SK-N-SH (cell line): ENCODE measurements around the gene SNCA.

Experiments
- CHD2 ChIP-seq: fragments of 150-350 bp; IDR thresholded peaks from 2 replicates; pipeline ENCODE4 v1.6.1; 2018; ENCODE audit warnings: low read length; ENCODE audit not compliant: partially characterized antibody
- EP300 ChIP-seq, 2 experiments: IDR thresholded peaks; 2 replicates each; pipeline versions ENCODE4 v1.4.0 to v1.6.1; 2012; ENCODE audit warnings: borderline replicate concordance in 1 of 2, low read depth in 1 of 2, low read length in 1 of 2
- EZH2phosphoT487 ChIP-seq: fragments of 200-600 bp; sonication (generic); IDR thresholded peaks from 2 replicates; pipeline ENCODE4 v1.6.1; 2017; ENCODE audit warnings: low read depth, mixed run types, mild to moderate bottlenecking, antibody characterized with exemption, moderate library complexity, borderline replicate concordance
- FOXJ3 ChIP-seq: sonication (generic); formaldehyde crosslinking; IDR thresholded peaks from 2 replicates; pipeline ENCODE4 v1.5.1; 2020; ENCODE audit warnings: mild to moderate bottlenecking, missing genetic modification reagents
- FOXM1 ChIP-seq: IDR thresholded peaks from 2 replicates; pipeline ENCODE4 v1.4.0; 2012; ENCODE audit warnings: low read depth, mild to moderate bottlenecking
- SIN3A ChIP-seq: IDR thresholded peaks from 2 replicates; pipeline ENCODE4 v1.6.1; 2012; ENCODE audit warnings: low read depth, mild to moderate bottlenecking, low read length, moderate library complexity, borderline replicate concordance
- TF ChIP-seq, protein P1 (sequence below): fragments of 200-600 bp; sonication (generic); IDR thresholded peaks from 2 replicates; pipeline ENCODE4 v1.6.1; 2017; ENCODE audit warnings: antibody characterized with exemption, mild to moderate bottlenecking, moderate library complexity
- TF ChIP-seq, protein P2 (sequence below): IDR thresholded peaks from 2 replicates; pipeline ENCODE4 v1.6.1; 2012; ENCODE audit warnings: mild to moderate bottlenecking, low read depth, low read length, moderate library complexity
- TF ChIP-seq, protein P3 (sequence below): IDR thresholded peaks from 2 replicates; pipeline ENCODE4; 2012

DNA sequence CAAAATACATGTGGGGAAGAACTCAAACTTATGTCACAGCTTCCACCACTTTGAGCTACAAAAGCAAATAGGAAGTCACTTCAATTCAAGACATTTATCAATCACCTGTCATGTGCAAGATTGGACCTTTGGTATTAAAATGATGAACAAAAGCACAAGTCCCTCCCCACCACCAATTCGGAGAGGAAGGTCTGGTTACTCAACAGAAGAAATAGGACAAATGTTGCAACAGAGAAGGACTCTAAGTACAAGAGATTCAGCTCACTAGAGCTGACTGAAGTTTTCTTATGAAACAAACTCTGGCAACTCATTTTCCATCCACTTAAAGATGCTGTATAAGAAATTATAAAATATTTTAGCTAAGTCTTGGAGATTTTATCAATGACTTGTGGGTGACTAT lies 41.6 kb upstream of the SNCA start:
- TF ChIP-seq, protein P1, sequence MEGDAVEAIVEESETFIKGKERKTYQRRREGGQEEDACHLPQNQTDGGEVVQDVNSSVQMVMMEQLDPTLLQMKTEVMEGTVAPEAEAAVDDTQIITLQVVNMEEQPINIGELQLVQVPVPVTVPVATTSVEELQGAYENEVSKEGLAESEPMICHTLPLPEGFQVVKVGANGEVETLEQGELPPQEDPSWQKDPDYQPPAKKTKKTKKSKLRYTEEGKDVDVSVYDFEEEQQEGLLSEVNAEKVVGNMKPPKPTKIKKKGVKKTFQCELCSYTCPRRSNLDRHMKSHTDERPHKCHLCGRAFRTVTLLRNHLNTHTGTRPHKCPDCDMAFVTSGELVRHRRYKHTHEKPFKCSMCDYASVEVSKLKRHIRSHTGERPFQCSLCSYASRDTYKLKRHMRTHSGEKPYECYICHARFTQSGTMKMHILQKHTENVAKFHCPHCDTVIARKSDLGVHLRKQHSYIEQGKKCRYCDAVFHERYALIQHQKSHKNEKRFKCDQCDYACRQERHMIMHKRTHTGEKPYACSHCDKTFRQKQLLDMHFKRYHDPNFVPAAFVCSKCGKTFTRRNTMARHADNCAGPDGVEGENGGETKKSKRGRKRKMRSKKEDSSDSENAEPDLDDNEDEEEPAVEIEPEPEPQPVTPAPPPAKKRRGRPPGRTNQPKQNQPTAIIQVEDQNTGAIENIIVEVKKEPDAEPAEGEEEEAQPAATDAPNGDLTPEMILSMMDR: no peak
- TF ChIP-seq FOXJ3 (CRISPR knock-in tag): no peak
- TF ChIP-seq EP300 (IDR thresholded peaks at IDR 0.05; ENCODE audit: borderline replicate concordance in 1 of 2, low read depth in 1 of 2, low read length in 1 of 2): no peak
- TF ChIP-seq, protein P2, sequence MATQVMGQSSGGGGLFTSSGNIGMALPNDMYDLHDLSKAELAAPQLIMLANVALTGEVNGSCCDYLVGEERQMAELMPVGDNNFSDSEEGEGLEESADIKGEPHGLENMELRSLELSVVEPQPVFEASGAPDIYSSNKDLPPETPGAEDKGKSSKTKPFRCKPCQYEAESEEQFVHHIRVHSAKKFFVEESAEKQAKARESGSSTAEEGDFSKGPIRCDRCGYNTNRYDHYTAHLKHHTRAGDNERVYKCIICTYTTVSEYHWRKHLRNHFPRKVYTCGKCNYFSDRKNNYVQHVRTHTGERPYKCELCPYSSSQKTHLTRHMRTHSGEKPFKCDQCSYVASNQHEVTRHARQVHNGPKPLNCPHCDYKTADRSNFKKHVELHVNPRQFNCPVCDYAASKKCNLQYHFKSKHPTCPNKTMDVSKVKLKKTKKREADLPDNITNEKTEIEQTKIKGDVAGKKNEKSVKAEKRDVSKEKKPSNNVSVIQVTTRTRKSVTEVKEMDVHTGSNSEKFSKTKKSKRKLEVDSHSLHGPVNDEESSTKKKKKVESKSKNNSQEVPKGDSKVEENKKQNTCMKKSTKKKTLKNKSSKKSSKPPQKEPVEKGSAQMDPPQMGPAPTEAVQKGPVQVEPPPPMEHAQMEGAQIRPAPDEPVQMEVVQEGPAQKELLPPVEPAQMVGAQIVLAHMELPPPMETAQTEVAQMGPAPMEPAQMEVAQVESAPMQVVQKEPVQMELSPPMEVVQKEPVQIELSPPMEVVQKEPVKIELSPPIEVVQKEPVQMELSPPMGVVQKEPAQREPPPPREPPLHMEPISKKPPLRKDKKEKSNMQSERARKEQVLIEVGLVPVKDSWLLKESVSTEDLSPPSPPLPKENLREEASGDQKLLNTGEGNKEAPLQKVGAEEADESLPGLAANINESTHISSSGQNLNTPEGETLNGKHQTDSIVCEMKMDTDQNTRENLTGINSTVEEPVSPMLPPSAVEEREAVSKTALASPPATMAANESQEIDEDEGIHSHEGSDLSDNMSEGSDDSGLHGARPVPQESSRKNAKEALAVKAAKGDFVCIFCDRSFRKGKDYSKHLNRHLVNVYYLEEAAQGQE: no peak
- no peak for TF ChIP-seq SIN3A
- TF ChIP-seq, protein P3, sequence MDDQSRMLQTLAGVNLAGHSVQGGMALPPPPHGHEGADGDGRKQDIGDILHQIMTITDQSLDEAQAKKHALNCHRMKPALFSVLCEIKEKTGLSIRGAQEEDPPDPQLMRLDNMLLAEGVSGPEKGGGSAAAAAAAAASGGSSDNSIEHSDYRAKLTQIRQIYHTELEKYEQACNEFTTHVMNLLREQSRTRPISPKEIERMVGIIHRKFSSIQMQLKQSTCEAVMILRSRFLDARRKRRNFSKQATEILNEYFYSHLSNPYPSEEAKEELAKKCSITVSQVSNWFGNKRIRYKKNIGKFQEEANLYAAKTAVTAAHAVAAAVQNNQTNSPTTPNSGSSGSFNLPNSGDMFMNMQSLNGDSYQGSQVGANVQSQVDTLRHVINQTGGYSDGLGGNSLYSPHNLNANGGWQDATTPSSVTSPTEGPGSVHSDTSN: no peak
- no peak for TF ChIP-seq EZH2phosphoT487
- TF ChIP-seq FOXM1: no peak
- TF ChIP-seq CHD2: no peak
